Measurements from ENCODE around the gene SNAI1.

SNAI1 gene

GRCh38 chr20:50034567-50035180 is 51.9 kb downstream of the SNAI1 start:
- in situ Hi-C loops (cut with MboI; ENCODE audit: low pct_unique_long_range_greater_than_20kb, low sequenced_read_pairs, unreplicated experiment), result no loop called here
- TF ChIP-seq CTCF (IDR thresholded peaks at IDR 0.05; ENCODE audit: extremely low read depth, insufficient read depth, missing control alignments), result no peak
- DNase-seq (ENCODE audit: low spot score), result no peak

GRCh38 chr20:50036703-50037102 is 53.9 kb downstream of the SNAI1 start:
- no peak for TF ChIP-seq CTCF (IDR thresholded peaks at IDR 0.05; ENCODE audit: extremely low read depth, insufficient read depth, missing control alignments)
- no peak for DNase-seq (ENCODE audit: low spot score)
- in situ Hi-C loops (cut with MboI; ENCODE audit: low pct_unique_long_range_greater_than_20kb, low sequenced_read_pairs, unreplicated experiment), result no loop called here

- no peak for DNase-seq (ENCODE audit: low spot score)
- in situ Hi-C loops (cut with MboI; ENCODE audit: low pct_unique_long_range_greater_than_20kb, low sequenced_read_pairs, unreplicated experiment), result no loop called here
- TF ChIP-seq CTCF (IDR thresholded peaks at IDR 0.05; ENCODE audit: extremely low read depth, insufficient read depth, missing control alignments), result no peak
Measured at GRCh38 chr20:50037123-50037522, 54.3 kb downstream of the SNAI1 start.

- in situ Hi-C loops (cut with MboI; ENCODE audit: low pct_unique_long_range_greater_than_20kb, low sequenced_read_pairs, unreplicated experiment), result no loop called here
- no peak for TF ChIP-seq CTCF (IDR thresholded peaks at IDR 0.05; ENCODE audit: extremely low read depth, insufficient read depth, missing control alignments)
- DNase-seq (ENCODE audit: low spot score), result no peak
Measured at GRCh38 chr20:50037575-50037974, 54.8 kb downstream of the SNAI1 start.

GRCh38 chr20:50038169-50038568 is 55.4 kb downstream of the SNAI1 start:
- no peak for TF ChIP-seq CTCF (IDR thresholded peaks at IDR 0.05; ENCODE audit: extremely low read depth, insufficient read depth, missing control alignments)
- in situ Hi-C loops (cut with MboI; ENCODE audit: low pct_unique_long_range_greater_than_20kb, low sequenced_read_pairs, unreplicated experiment), result no loop called here

More at GRCh38 chr20:50038169-50038568, 55.4 kb downstream of the SNAI1 start:
- DNase-seq (ENCODE audit: low spot score), result no peak
